MM.1S (cell line): Measurements from ENCODE around the gene ZNF547.

ENCODE experiments used
- EZH2 ChIP-seq: fragments of 300-600 bp; sonication (generic); optimal IDR thresholded peaks from 2 replicates; pipeline ENCODE3; 2017; ENCODE audit warnings: low read depth, mild to moderate bottlenecking, antibody characterized with exemption, low read length, mixed read lengths
- TF ChIP-seq, protein P1 (sequence below): fragments of 300-600 bp; sonication (generic); IDR thresholded peaks from 2 replicates; pipeline ENCODE4 v1.5.1; 2016; ENCODE audit warnings: antibody characterized with exemption, low read length, mixed read lengths

DNA sequence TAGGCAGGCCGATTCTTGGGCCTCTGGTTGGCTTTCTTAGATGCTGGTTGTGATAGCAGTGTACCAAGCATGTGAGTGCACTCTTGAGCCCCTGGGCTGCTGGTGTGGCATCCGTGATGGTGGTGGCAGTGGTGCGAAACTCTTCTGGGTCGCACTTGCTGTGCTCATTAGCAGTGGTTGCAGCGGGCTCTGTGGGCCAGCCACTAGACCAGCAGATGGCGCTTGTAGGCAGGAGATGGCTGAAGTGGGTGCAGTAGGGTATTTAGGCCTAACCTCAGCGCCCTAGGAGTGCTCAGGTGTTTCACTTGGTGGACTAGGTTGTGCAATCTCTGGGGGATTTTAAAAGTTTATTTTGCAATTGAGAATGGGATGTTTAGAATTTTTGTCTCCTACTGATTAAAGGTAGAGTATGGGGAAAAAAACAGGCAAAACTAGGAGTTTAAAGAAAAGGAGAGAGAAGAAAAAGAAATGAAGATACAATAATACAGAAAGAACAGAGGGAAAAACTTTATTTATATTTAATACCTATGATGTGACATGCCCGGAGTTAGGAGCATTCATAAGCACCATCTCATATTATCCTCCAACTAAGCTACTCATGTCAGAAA is 43.3 kb downstream of the ZNF547 start:
- TF ChIP-seq EZH2 = no peak
- TF ChIP-seq, protein P1, sequence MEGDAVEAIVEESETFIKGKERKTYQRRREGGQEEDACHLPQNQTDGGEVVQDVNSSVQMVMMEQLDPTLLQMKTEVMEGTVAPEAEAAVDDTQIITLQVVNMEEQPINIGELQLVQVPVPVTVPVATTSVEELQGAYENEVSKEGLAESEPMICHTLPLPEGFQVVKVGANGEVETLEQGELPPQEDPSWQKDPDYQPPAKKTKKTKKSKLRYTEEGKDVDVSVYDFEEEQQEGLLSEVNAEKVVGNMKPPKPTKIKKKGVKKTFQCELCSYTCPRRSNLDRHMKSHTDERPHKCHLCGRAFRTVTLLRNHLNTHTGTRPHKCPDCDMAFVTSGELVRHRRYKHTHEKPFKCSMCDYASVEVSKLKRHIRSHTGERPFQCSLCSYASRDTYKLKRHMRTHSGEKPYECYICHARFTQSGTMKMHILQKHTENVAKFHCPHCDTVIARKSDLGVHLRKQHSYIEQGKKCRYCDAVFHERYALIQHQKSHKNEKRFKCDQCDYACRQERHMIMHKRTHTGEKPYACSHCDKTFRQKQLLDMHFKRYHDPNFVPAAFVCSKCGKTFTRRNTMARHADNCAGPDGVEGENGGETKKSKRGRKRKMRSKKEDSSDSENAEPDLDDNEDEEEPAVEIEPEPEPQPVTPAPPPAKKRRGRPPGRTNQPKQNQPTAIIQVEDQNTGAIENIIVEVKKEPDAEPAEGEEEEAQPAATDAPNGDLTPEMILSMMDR = peak; percentile 80
